ENCODE results near the gene TTLL1.

GRCh38 chr22:43050995-43051394, 38.2 kb downstream of the TTLL1 start:
- TF ChIP-seq CTCF (conservative IDR thresholded peaks at IDR 0.05 in 1 of 2, IDR thresholded peaks at IDR 0.05 in 1 of 2; ENCODE audit: extremely low read depth in 1 of 2, insufficient read depth in 1 of 2, low read depth in 1 of 2, low read length in 2 of 2) (no peak), EZH2 (IDR thresholded peaks at IDR 0.05; ENCODE audit: borderline replicate concordance, low read length) (no peak)
